SK-N-MC (cell line): ENCODE measurements around the gene COL8A1.

Experiments used
- EZH2 ChIP-seq: fragments of 200-600 bp; sonication (generic); IDR thresholded peaks from one replicate; pipeline ENCODE4 v1.6.1; 2017; ENCODE audit warnings: antibody characterized with exemption
- FOXP2 ChIP-seq: optimal IDR thresholded peaks from 2 replicates; pipeline ENCODE3; 2011; ENCODE audit warnings: mild to moderate bottlenecking, moderate library complexity; ENCODE audit not compliant: insufficient read depth; ENCODE audit errors: extremely low read length, control extremely low read depth
- POLR2AphosphoS5 ChIP-seq: IDR thresholded peaks from 2 replicates; pipeline ENCODE4 v1.6.1; 2012; ENCODE audit warnings: mild to moderate bottlenecking, low read depth, low read length, borderline replicate concordance

DNA sequence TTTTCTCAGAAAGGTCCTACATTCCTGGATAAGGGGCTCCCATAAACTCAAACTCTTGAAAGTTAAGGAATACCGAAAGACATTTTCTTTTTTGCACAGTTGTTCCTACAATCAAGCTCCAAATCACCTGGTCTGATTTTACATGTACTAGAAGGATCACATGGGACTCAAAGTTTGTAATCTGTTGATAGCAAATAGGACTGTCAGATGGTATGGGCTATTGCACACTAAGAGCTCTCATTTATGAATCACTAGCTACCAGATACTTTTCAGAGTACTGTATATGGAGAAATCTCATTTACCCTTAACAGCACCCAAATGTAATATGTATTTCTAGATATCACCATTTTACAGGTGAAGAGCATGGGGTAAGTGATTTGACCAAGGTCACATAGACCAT is 129.7 kb downstream of the COL8A1 start:
- TF ChIP-seq POLR2AphosphoS5 (no peak), EZH2 (no peak), FOXP2 (no peak)
